Pancreas (tissue), 10 donors: ENCODE data around the gene USP13. TPM values are rescaled to one million over a fixed set of nuclear protein-coding genes. Genes with fewer than 3 reads are reported as not detected.

Experiments used
- ATAC-seq, 4 donors: fragments of 200-7000 bp; cut with Tn5 transposase; one replicate each; pipeline versions ENCODE4 v1.8.0 to v1.9.1; 2020; ENCODE audit warnings: mild to moderate bottlenecking in 4 of 4, moderate library complexity in 4 of 4
- DNase-seq, 6 donors: peaks; one replicate each; pipeline ENCODE4 v3.0.0-alpha.2; 2020
- FAIRE-seq: peaks from 2 replicates; lab custom pipeline; 2012; peaks lifted over from hg19 to GRCh38; lab: Jason Lieb, UNC
- H3K27ac ChIP-seq, 4 donors: fragments of 200-600 bp; sonication (generic); 1 replicate in 3 of 4; 2 replicates in 1 of 4; pipeline versions ENCODE4 v1.5.0 to v1.8.0; 2020
- H3K27me3 ChIP-seq, 4 donors: fragments of 200-600 bp; one replicate each; pipeline ENCODE4 v1.8.0; 2021
- H3K36me3 ChIP-seq, 3 donors: fragments of 200-600 bp; sonication (generic) in 1 of 3; one replicate each; pipeline versions ENCODE4 v1.5.0 to v1.8.0; 2020 to 2021
- H3K4me1 ChIP-seq, 3 donors: fragments of 200-600 bp; one replicate each; pipeline ENCODE4 v1.8.0; 2021
- H3K4me3 ChIP-seq, 4 donors: fragments of 200-600 bp; sonication (generic) in 2 of 4; one replicate each; pipeline versions ENCODE4 v1.5.0 to v1.8.0; 2020 to 2021
- H3K9me3 ChIP-seq, 4 donors: fragments of 200-600 bp; one replicate each; pipeline ENCODE4 v1.8.0; 2021
- CTCF ChIP-seq, 4 donors: fragments of 200-600 bp; sonication (generic) in 3 of 4; IDR thresholded peaks; one replicate each; pipeline versions ENCODE4 v1.5.0 to v1.8.0; 2021; ENCODE audit warnings: antibody characterized with exemption in 4 of 4
- WGBS, 2 donors: extraction: QIAGEN DNeasy Blood & Tissue Kit; methylation state at CpG; one replicate each; pipeline ENCODE4 v1.1.7; 2013; 5-methylcytosine and 5-hydroxymethylcytosine counted together
- intact Hi-C, 3 donors: fragments of 100-400 bp; cut with DNase I; formaldehyde crosslinking; loops; one replicate each; pipeline versions ENCODE4 v1.11.1 to v1.14.2; 2022
- polyA plus RNA-seq, 2 donors: library from polyadenylated mRNA; stranded (reverse); fragments of 200-250 nt; gene quantifications; one replicate each; pipeline ENCODE4 v1.2.3, GENCODE V29; 2013
- total RNA-seq, 6 donors: library from RNA; stranded (reverse); fragmentation: NEBNext Ultra II Directional in 4 of 6; extraction: Animal tissue kit (Norgen Biotek cat#: 25700) in 4 of 6; gene quantifications; one replicate each; pipeline versions ENCODE4 v1.2.1 to v1.2.4, GENCODE V29; 2021 to 2023
- donor health status: healthy with polysubstance abuse.
- donor health status: DM: no; HTN: no; CAD: no; lungs with moderate emphysema.
- donor health status: DM: no; HTN: no; CAD: no.
- donor health status: control.
- donor health status: control.
- donor health status: Bipolar disorder and iron deficiency.
- donor health status: DM: yes; HTN: yes; CAD: no.
- donor health status: DM: no; HTN: no; CAD: no.
- donor health status: DM: no; HTN: no; CAD: no.
- donor health status: DM: yes; HTN: yes; CAD: no.

The USP13 gene
- total and polyA plus RNA-seq, 8 donors = 1.1 to 6.1 (median 4.8) TPM

- no peak for FAIRE-seq
Observed at GRCh38 chr3:179666030-179666429, 13.2 kb downstream of the USP13 start.

GRCh38 chr3:179666436-179667035, 13.7 kb downstream of the USP13 start:
- Histone ChIP-seq H3K36me3 (no peaks in the 10 kb centered on the region), H3K4me1 (no peaks in the 10 kb centered on the region), H3K4me3 (no peak overlapping the region), H3K9me3 (no peaks in the 10 kb centered on the region), H3K27ac (no peak overlapping the region), H3K27me3 (no peaks in the 10 kb centered on the region)
- intact Hi-C loops = no loop called here
- DNase-seq = peak in 5 of 6 donors; percentile 15 to 71 (median 42)
- WGBS, 2 donors = 55 to 61% methylated on average over 8 of the region's 8 CpGs
- ATAC-seq = peak in 2 of 4 donors; percentile 41 to 60
- no peak for TF ChIP-seq CTCF (IDR thresholded peaks at IDR 0.05)
- no peak for FAIRE-seq

More at GRCh38 chr3:179666030-179666429, 13.2 kb downstream of the USP13 start:
- 78 to 89% methylated on average over 1 of the region's 1 CpG for WGBS, 2 donors
- Histone ChIP-seq H3K4me1 (no peaks in the 10 kb centered on the region), H3K36me3 (no peaks in the 10 kb centered on the region), H3K4me3 (no peak overlapping the region), H3K27ac (no peak overlapping the region), H3K27me3 (no peaks in the 10 kb centered on the region), H3K9me3 (no peaks in the 10 kb centered on the region)
- DNase-seq = no peak
- TF ChIP-seq CTCF (IDR thresholded peaks at IDR 0.05) = no peak
- intact Hi-C loops = no loop called here
- ATAC-seq = no peak

- no peak overlapping the region for H3K4me3 ChIP-seq
- no peaks in the 10 kb centered on the region for H3K27me3 ChIP-seq
- FAIRE-seq (no peak), ATAC-seq (no peak), DNase-seq (no peak)
- no peaks in the 10 kb centered on the region for H3K36me3 ChIP-seq
- H3K9me3 ChIP-seq = no peaks in the 10 kb centered on the region
- TF ChIP-seq CTCF (IDR thresholded peaks at IDR 0.05) = no peak
- H3K27ac ChIP-seq = no peak overlapping the region
- WGBS, 2 donors = 87 to 95% methylated on average over 1 of the region's 1 CpG
- no peaks in the 10 kb centered on the region for H3K4me1 ChIP-seq
- intact Hi-C loops = no loop called here
Observed at GRCh38 chr3:179668429-179668828, 15.6 kb downstream of the USP13 start.

GRCh38 chr3:179670311-179670710, 17.5 kb downstream of the USP13 start:
- 93% methylated on average over 8 of the region's 8 CpGs for WGBS, 2 donors
- Histone ChIP-seq H3K4me3 (no peak overlapping the region), H3K9me3 (no peaks in the 10 kb centered on the region), H3K4me1 (no peaks in the 10 kb centered on the region), H3K36me3 (no peaks in the 10 kb centered on the region), H3K27ac (no peak overlapping the region), H3K27me3 (no peaks in the 10 kb centered on the region)
- TF ChIP-seq CTCF (IDR thresholded peaks at IDR 0.05) = no peak
- intact Hi-C loops = no loop called here
- DNase-seq (no peak), ATAC-seq (no peak), FAIRE-seq (no peak)

DNA sequence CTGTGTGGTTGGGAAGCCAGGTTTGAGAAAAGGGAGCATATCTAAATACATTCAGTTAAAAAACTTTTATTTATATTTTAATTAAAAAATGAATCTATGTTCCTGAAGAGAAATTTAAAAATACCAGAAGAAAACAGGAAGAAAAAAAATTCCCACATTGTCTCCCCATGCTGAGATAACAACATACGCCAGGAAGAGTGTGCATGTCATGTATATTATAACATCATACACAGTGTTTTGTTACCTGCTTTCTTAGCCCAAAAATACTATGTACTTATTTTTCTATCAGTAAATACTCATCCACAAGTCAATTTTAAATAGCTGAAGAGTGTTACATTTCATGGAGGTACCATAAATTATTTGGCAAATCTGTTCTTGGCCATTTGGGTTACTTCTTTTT, 18.5 kb downstream of the USP13 start:
- H3K36me3 ChIP-seq = no peaks in the 10 kb centered on the region
- H3K4me1 ChIP-seq = no peaks in the 10 kb centered on the region
- no peak for ATAC-seq
- no peak overlapping the region for H3K4me3 ChIP-seq
- intact Hi-C loops = no loop called here
- H3K27me3 ChIP-seq = no peaks in the 10 kb centered on the region
- no peak for FAIRE-seq
- H3K27ac ChIP-seq = no peak overlapping the region
- 84 to 92% methylated on average over 1 of the region's 1 CpG for WGBS, 2 donors
- no peak for DNase-seq
- no peaks in the 10 kb centered on the region for H3K9me3 ChIP-seq
- no peak for TF ChIP-seq CTCF (IDR thresholded peaks at IDR 0.05)
